IMR-90 (cell line): ENCODE results near the gene EPAS1. TPM values are rescaled to one million over a fixed set of nuclear protein-coding genes. Genes with fewer than 3 reads are reported as not detected.

ENCODE experiments used
- ATAC-seq: fragments of 200-7000 bp; cut with Tn5 transposase; 2 replicates; pipeline ENCODE4 v1.9.1; 2020; ENCODE audit warnings: low read depth, mild to moderate bottlenecking, moderate library complexity
- BruUV-seq: library from RNA; stranded (reverse); fragments of 400-500 nt; replicated peaks from 2 replicates; lab custom pipeline; 2021; lab: Mats Ljungman, UMichigan
- CTCF ChIA-PET: fragments of 300-600 bp; formaldehyde crosslinking; extraction: SDS; loops from one replicate; lab custom pipeline; 2021; ENCODE audit warnings: antibody characterized with exemption; lab: Yijun Ruan, JAX
- POLR2A ChIA-PET: fragments of 300-600 bp; sonication (Branson Sonifier 250); formaldehyde crosslinking; loops from one replicate; lab custom pipeline; 2022; ENCODE audit warnings: antibody characterized with exemption; ENCODE audit not compliant: unreplicated experiment; lab: Charles Lee
- DNase-seq: peaks from one replicate; pipeline ENCODE4 v3.0.0; 2013
- H2AFZ ChIP-seq: replicated peaks from 2 replicates; pipeline ENCODE3; 2013; ENCODE audit warnings: low read length, mild to moderate bottlenecking; ENCODE audit not compliant: poor library complexity
- H2AK5ac ChIP-seq: 2 replicates; pipeline ENCODE4 v1.6.1; 2013; ENCODE audit warnings: low read depth, low read length, inconsistent platforms
- H2AK9ac ChIP-seq: replicated peaks from 2 replicates; pipeline ENCODE3; 2013; ENCODE audit warnings: mild to moderate bottlenecking, low read depth, low read length, moderate library complexity; ENCODE audit not compliant: poor library complexity
- H2BK120ac ChIP-seq: 2 replicates; pipeline ENCODE4 v1.6.1; 2013; ENCODE audit warnings: low read depth, low read length, inconsistent platforms
- H2BK15ac ChIP-seq: 3 replicates; pipeline ENCODE4 v1.6.1; 2013; ENCODE audit warnings: low read depth, low read length, inconsistent platforms
- H2BK20ac ChIP-seq: 2 replicates; pipeline ENCODE4 v1.6.1; 2013; ENCODE audit warnings: low read depth, mild to moderate bottlenecking, inconsistent platforms, low read length, moderate library complexity
- H2BK5ac ChIP-seq: 2 replicates; pipeline ENCODE4 v1.6.1; 2013; ENCODE audit warnings: mild to moderate bottlenecking, low read depth, low read length, inconsistent platforms; ENCODE audit not compliant: poor library complexity, severe bottlenecking
- H3K14ac ChIP-seq: replicated peaks from 2 replicates; pipeline ENCODE4 v1.6.1; 2013; ENCODE audit warnings: low read depth, low read length, inconsistent platforms
- H3K18ac ChIP-seq: 2 replicates; pipeline ENCODE4 v1.6.1; 2013; ENCODE audit warnings: low read depth, low read length, control low read depth
- H3K23ac ChIP-seq: 2 replicates; pipeline ENCODE4 v1.6.1; 2013; ENCODE audit warnings: low read depth, low read length, inconsistent platforms
- H3K27ac ChIP-seq: 2 replicates; pipeline ENCODE4 v1.5.1; 2013; ENCODE audit warnings: mild to moderate bottlenecking, control low read depth, low read length; ENCODE audit not compliant: insufficient read depth
- H3K27me3 ChIP-seq: 2 replicates; pipeline ENCODE4 v1.6.1; 2013; ENCODE audit warnings: low read length; ENCODE audit not compliant: control insufficient read depth, insufficient read depth
- H3K36me3 ChIP-seq: 2 replicates; pipeline ENCODE4 v1.6.1; 2013; ENCODE audit warnings: low read length, mixed read lengths; ENCODE audit not compliant: control insufficient read depth, insufficient read depth
- H3K4ac ChIP-seq: 2 replicates; pipeline ENCODE4 v1.6.1; 2013; ENCODE audit warnings: low read depth, low read length, inconsistent platforms
- H3K4me1 ChIP-seq: 2 replicates; pipeline ENCODE4 v1.6.1; 2013; ENCODE audit warnings: low read length, mixed read lengths; ENCODE audit not compliant: control insufficient read depth, insufficient read depth
- H3K4me2 ChIP-seq: 2 replicates; pipeline ENCODE4 v1.6.1; 2013; ENCODE audit warnings: low read depth, mild to moderate bottlenecking, control low read depth, low read length, moderate library complexity
- H3K4me3 ChIP-seq: 2 replicates; pipeline ENCODE4 v1.5.1; 2013; ENCODE audit warnings: low read depth, mild to moderate bottlenecking, control low read depth, low read length, moderate library complexity; ENCODE audit not compliant: insufficient read depth
- H3K56ac ChIP-seq: 2 replicates; pipeline ENCODE4 v1.6.1; 2013; ENCODE audit warnings: low read length, inconsistent platforms; ENCODE audit not compliant: insufficient read depth; ENCODE audit errors: extremely low read depth
- H3K79me1 ChIP-seq, 2 experiments: 2 replicates each; pipeline ENCODE4 v1.6.1; 2013; ENCODE audit warnings: low read length in 2 of 2, inconsistent platforms in 1 of 2, low read depth in 1 of 2
- H3K9ac ChIP-seq: 2 replicates; pipeline ENCODE4 v1.6.1; 2013; ENCODE audit warnings: low read depth, low read length, control low read depth
- H3K9me1 ChIP-seq: 2 replicates; pipeline ENCODE4 v1.6.1; 2013; ENCODE audit warnings: low read length, inconsistent platforms; ENCODE audit not compliant: insufficient read depth
- H3K9me3 ChIP-seq: 2 replicates; pipeline ENCODE4 v1.6.1; 2013; ENCODE audit warnings: low read length; ENCODE audit not compliant: control insufficient read depth, insufficient read depth
- H4K20me1 ChIP-seq: 2 replicates; pipeline ENCODE4 v1.6.1; 2013; ENCODE audit warnings: low read length, inconsistent platforms; ENCODE audit not compliant: insufficient read depth
- H4K5ac ChIP-seq: 2 replicates; pipeline ENCODE4 v1.6.1; 2013; ENCODE audit warnings: mild to moderate bottlenecking, low read depth, low read length, control low read depth
- H4K8ac ChIP-seq, 2 experiments: 2 replicates each; pipeline ENCODE4 v1.6.1; 2013; ENCODE audit warnings: low read depth in 2 of 2, low read length in 2 of 2, control low read depth in 1 of 2, inconsistent platforms in 1 of 2
- H4K91ac ChIP-seq: 2 replicates; pipeline ENCODE4 v1.6.1; 2013; ENCODE audit warnings: low read depth, low read length, inconsistent platforms; ENCODE audit not compliant: insufficient read depth
- BHLHE40 ChIP-seq: fragments of 150-350 bp; IDR thresholded peaks from 2 replicates; pipeline ENCODE4 v1.6.1; 2016; ENCODE audit warnings: mild to moderate bottlenecking, low read depth, low read length
- CEBPB ChIP-seq: IDR thresholded peaks from 2 replicates; pipeline ENCODE4 v1.6.1; 2012; ENCODE audit warnings: low read depth, low read length, improper control_type of control experiment
- CHD1 ChIP-seq: IDR thresholded peaks from 2 replicates; pipeline ENCODE4 v1.6.1; 2012; ENCODE audit warnings: low read depth, low read length, improper control_type of control experiment
- FOS ChIP-seq: fragments of 150-350 bp; IDR thresholded peaks from 2 replicates; pipeline ENCODE4 v1.6.1; 2016; ENCODE audit warnings: low read depth, low read length
- MAFK ChIP-seq: IDR thresholded peaks from 2 replicates; pipeline ENCODE4 v1.6.1; 2012; ENCODE audit warnings: low read depth, low read length, improper control_type of control experiment
- MAZ ChIP-seq: IDR thresholded peaks from 2 replicates; pipeline ENCODE4 v1.6.1; 2012; ENCODE audit warnings: low read depth, mild to moderate bottlenecking, low read length, improper control_type of control experiment, moderate library complexity, borderline replicate concordance
- MXI1 ChIP-seq: IDR thresholded peaks from 2 replicates; pipeline ENCODE4 v1.6.1; 2012; ENCODE audit warnings: low read depth, mild to moderate bottlenecking, low read length, moderate library complexity, borderline replicate concordance
- NFE2L2 ChIP-seq: fragments of 150-350 bp; IDR thresholded peaks from 2 replicates; pipeline ENCODE4 v1.6.1; 2016; ENCODE audit warnings: low read depth, mild to moderate bottlenecking, low read length
- POLR2A ChIP-seq: IDR thresholded peaks from 2 replicates; pipeline ENCODE4 v1.6.1; 2012; ENCODE audit warnings: mild to moderate bottlenecking, low read depth, low read length
- RAD21 ChIP-seq: IDR thresholded peaks from 2 replicates; pipeline ENCODE4 v1.6.1; 2012; ENCODE audit warnings: low read length, improper control_type of control experiment
- RCOR1 ChIP-seq: IDR thresholded peaks from 2 replicates; pipeline ENCODE4 v1.6.1; 2012; ENCODE audit warnings: mild to moderate bottlenecking, low read length, improper control_type of control experiment; ENCODE audit not compliant: insufficient replicate concordance
- RFX5 ChIP-seq: IDR thresholded peaks from 2 replicates; pipeline ENCODE4 v1.8.0; 2012; ENCODE audit warnings: low read depth, mild to moderate bottlenecking, low read length, moderate library complexity
- SMC3 ChIP-seq: fragments of 150-350 bp; IDR thresholded peaks from 2 replicates; pipeline ENCODE4 v1.6.1; 2016; ENCODE audit warnings: low read depth, mild to moderate bottlenecking, antibody characterized with exemption, low read length, moderate library complexity
- whole genome bisulfite sequencing, 2 experiments: methylation state at CpG; one replicate each; pipeline versions ENCODE4 v1.1.5 to v1.1.7; 2013; ENCODE audit warnings: missing lambda C conversion rate in 2 of 2; ENCODE audit not compliant: insufficient read length in 1 of 2; ENCODE audit errors: extremely low coverage in 2 of 2; 5-methylcytosine and 5-hydroxymethylcytosine counted together
- dilution Hi-C: fragments of 300-500 bp; cut with HindIII; formaldehyde crosslinking; loops from one replicate; pipeline ENCODE4 v1.14.3; 2018; ENCODE audit warnings: low sequenced_read_pairs; ENCODE audit not compliant: unreplicated experiment
- in situ Hi-C: fragments of 300-500 bp; cut with MboI; formaldehyde crosslinking; loops from 3 replicates; pipeline ENCODE4 v1.14.3; 2019; ENCODE audit warnings: low sequenced_read_pairs, inconsistent platforms, mixed read lengths
- intact Hi-C: fragments of 100-400 bp; cut with micrococcal nuclease; formaldehyde crosslinking; loops from 2 replicates; pipeline ENCODE4 v1.10.0; 2022
- polyA plus RNA-seq, 3 experiments: library from polyadenylated mRNA; depleted of rRNA; stranded (reverse); fragments of >200 nt; gene quantifications; 2 replicates each; pipeline ENCODE4 v1.2.3, GENCODE V29; 2012; ENCODE audit warnings: low replicate concordance in 1 of 3
- total RNA-seq: library from RNA; depleted of rRNA; stranded (reverse); fragments of >200 nt; gene quantifications from 2 replicates; pipeline ENCODE4 v1.2.3, GENCODE V29; 2012
- TF ChIP-seq, protein P1 (sequence below): fragments of 150-350 bp; IDR thresholded peaks from 2 replicates; pipeline ENCODE4 v1.6.1; 2016; ENCODE audit warnings: low read depth, mild to moderate bottlenecking, low read length, moderate library complexity, borderline replicate concordance
- TF ChIP-seq, protein P2 (sequence below): conservative IDR thresholded peaks from 2 replicates; pipeline ENCODE4 v1.5.1; 2012; ENCODE audit warnings: mild to moderate bottlenecking, low read depth, low read length, improper control_type of control experiment
- TF ChIP-seq, protein P3 (sequence below): fragments of 150-350 bp; IDR thresholded peaks from 2 replicates; pipeline ENCODE4 v1.6.1; 2017; ENCODE audit warnings: mild to moderate bottlenecking, antibody characterized with exemption, low read length, low read depth

EPAS1 gene
- total and polyA plus RNA-seq, 2 of the 4 experiments (the other 2 are of a cell fraction) = 40.7 to 120 TPM

DNA sequence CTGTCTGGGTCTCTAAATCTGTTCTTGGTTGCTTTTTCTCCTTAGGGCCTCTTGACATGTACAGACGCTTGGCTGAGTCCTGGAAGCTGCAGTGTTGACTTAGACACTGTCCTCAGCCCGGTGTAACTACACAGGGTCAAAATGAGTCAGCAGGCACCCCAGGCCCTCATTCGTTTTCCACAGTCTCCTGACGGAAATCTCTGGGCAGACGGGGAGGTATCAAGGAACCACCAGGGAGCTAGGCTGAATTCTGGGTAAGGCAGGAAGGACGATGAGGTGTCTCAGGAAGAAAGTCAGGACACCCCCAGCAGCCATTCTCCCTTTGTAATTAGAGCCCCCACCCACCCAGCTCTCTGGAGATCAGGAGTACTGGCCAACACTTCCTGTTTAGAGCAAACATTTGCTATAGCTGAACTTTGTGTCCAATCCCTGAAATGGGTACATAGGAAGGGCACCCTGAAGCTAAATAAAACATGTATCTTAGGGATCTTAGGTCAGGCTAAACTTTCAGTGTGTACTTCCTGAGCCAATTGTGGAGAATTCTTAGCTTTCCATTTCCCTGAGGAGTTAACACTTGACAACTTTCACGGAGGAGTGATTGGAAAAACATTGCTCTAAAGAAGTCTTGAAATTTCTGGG, 23.9 kb upstream of the EPAS1 start:
- Histone ChIP-seq H2AK5ac (no peak overlapping the region), H3K27me3 (peaks cover 3% of the 10 kb centered on the region), H3K9ac (no peak overlapping the region), H3K4me2 (no peak overlapping the region), H3K9me1 (peaks cover 8% of the 10 kb centered on the region), H2BK120ac (no peak overlapping the region), H4K91ac (no peak overlapping the region), H3K27ac (no peak overlapping the region), H3K4ac (no peak overlapping the region), H2BK15ac (no peak overlapping the region), H2BK5ac (no peak overlapping the region), H3K9me3 (no peaks in the 10 kb centered on the region), H3K79me1 (no peaks in the 10 kb centered on the region), H3K36me3 (no peaks in the 10 kb centered on the region), H3K18ac (no peak overlapping the region), H3K14ac (no peak overlapping the region), H4K5ac (no peak overlapping the region), H2AK9ac (no peak overlapping the region), H3K4me3 (no peak overlapping the region), H3K56ac (no peak overlapping the region), H2AFZ (no peak overlapping the region), H2BK20ac (no peak overlapping the region), H4K20me1 (no peaks in the 10 kb centered on the region), H3K4me1 (peaks cover 7% of the 10 kb centered on the region), H4K8ac (no peak overlapping the region), H3K23ac (no peak overlapping the region)
- intact Hi-C loops = no loop called here
- POLR2A ChIA-PET = no interaction called here
- DNase-seq (no peak), ATAC-seq (no peak)
- no peak for TF ChIP-seq FOS
- TF ChIP-seq CEBPB = no peak
- no peak for TF ChIP-seq MAZ
- no peak for TF ChIP-seq MXI1
- TF ChIP-seq, protein P1, sequence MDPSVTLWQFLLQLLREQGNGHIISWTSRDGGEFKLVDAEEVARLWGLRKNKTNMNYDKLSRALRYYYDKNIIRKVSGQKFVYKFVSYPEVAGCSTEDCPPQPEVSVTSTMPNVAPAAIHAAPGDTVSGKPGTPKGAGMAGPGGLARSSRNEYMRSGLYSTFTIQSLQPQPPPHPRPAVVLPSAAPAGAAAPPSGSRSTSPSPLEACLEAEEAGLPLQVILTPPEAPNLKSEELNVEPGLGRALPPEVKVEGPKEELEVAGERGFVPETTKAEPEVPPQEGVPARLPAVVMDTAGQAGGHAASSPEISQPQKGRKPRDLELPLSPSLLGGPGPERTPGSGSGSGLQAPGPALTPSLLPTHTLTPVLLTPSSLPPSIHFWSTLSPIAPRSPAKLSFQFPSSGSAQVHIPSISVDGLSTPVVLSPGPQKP = no peak
- no peak for TF ChIP-seq SMC3
- TF ChIP-seq BHLHE40 = no peak
- TF ChIP-seq, protein P2, sequence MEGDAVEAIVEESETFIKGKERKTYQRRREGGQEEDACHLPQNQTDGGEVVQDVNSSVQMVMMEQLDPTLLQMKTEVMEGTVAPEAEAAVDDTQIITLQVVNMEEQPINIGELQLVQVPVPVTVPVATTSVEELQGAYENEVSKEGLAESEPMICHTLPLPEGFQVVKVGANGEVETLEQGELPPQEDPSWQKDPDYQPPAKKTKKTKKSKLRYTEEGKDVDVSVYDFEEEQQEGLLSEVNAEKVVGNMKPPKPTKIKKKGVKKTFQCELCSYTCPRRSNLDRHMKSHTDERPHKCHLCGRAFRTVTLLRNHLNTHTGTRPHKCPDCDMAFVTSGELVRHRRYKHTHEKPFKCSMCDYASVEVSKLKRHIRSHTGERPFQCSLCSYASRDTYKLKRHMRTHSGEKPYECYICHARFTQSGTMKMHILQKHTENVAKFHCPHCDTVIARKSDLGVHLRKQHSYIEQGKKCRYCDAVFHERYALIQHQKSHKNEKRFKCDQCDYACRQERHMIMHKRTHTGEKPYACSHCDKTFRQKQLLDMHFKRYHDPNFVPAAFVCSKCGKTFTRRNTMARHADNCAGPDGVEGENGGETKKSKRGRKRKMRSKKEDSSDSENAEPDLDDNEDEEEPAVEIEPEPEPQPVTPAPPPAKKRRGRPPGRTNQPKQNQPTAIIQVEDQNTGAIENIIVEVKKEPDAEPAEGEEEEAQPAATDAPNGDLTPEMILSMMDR = no peak
- no peak for TF ChIP-seq RFX5
- TF ChIP-seq NFE2L2 = no peak
- TF ChIP-seq MAFK = no peak
- TF ChIP-seq POLR2A = no peak
- no peak for TF ChIP-seq RAD21
- no peak for TF ChIP-seq CHD1
- TF ChIP-seq, protein P3, sequence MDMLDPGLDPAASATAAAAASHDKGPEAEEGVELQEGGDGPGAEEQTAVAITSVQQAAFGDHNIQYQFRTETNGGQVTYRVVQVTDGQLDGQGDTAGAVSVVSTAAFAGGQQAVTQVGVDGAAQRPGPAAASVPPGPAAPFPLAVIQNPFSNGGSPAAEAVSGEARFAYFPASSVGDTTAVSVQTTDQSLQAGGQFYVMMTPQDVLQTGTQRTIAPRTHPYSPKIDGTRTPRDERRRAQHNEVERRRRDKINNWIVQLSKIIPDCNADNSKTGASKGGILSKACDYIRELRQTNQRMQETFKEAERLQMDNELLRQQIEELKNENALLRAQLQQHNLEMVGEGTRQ = no peak
- TF ChIP-seq RCOR1 = no peak
- CTCF ChIA-PET = no interaction called here
- 62% methylated on average over 4 of the region's 7 CpGs; no CpG with 5 or more reads in 1 of the 2 experiments for WGBS, 2 experiments
- dilution Hi-C loops = no loop called here
- no TSS peak for BruUV-seq
- in situ Hi-C loops = no loop called here
